ENCODE measurements around the gene NTF4.

DNA sequence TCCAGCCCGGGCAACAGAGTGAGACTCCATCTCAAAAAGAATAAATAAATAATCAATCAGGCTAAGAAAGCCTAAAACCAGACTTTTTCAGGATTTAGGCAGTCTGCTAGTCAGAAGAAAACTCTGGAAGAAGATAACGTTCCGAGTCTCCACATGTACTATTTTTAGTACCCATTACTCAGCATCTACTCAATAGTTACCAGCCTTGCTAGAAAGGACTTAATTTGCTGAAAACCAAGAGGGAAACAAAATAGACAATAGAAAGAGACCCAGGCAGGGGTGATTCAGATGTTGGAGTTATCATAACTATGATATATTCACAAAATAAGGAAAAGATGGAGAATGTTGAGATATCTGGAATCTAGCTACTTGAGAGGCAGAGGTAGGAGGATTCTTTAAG is 45.9 kb upstream of the NTF4 start:
- TF ChIP-seq, protein P1, sequence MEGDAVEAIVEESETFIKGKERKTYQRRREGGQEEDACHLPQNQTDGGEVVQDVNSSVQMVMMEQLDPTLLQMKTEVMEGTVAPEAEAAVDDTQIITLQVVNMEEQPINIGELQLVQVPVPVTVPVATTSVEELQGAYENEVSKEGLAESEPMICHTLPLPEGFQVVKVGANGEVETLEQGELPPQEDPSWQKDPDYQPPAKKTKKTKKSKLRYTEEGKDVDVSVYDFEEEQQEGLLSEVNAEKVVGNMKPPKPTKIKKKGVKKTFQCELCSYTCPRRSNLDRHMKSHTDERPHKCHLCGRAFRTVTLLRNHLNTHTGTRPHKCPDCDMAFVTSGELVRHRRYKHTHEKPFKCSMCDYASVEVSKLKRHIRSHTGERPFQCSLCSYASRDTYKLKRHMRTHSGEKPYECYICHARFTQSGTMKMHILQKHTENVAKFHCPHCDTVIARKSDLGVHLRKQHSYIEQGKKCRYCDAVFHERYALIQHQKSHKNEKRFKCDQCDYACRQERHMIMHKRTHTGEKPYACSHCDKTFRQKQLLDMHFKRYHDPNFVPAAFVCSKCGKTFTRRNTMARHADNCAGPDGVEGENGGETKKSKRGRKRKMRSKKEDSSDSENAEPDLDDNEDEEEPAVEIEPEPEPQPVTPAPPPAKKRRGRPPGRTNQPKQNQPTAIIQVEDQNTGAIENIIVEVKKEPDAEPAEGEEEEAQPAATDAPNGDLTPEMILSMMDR (conservative IDR thresholded peaks at IDR 0.05; ENCODE audit: low read depth, low read length) = no peak
- TF ChIP-seq MAFK (IDR thresholded peaks at IDR 0.05; ENCODE audit: low read depth, low read length) (peak; percentile 54; the same call in 1 of the 2 replicates), CHD1 (IDR thresholded peaks at IDR 0.05; ENCODE audit: low read depth, low read length) (no peak), MAZ (IDR thresholded peaks at IDR 0.05; ENCODE audit: borderline replicate concordance, low read depth, low read length) (no peak), SMC3 (IDR thresholded peaks at IDR 0.05; ENCODE audit: low read depth, low read length) (no peak), POLR2A (IDR thresholded peaks at IDR 0.05; ENCODE audit: low read depth, low read length) (no peak)
